Activated T-cell treated with anti-CD3 and anti-CD28 coated beads, Interleukin-2, amount 50 U/mL, for 4 hours (primary cell): ENCODE measurements around the gene SERPINB2. TPM values are rescaled to one million over a fixed set of nuclear protein-coding genes. Genes with fewer than 3 reads are reported as not detected.

Experiments
- ATAC-seq, 2 donors: fragments of 200-7000 bp; cut with Tn5 transposase; one replicate each; pipeline ENCODE4 v1.10.0; 2021
- DNase-seq: peaks from one replicate; pipeline ENCODE4 v3.0.0-alpha.2; 2020
- H3K27me3 Mint-ChIP-seq: one replicate; pipeline ENCODE4 v1.8.0; 2021; ENCODE audit warnings: low read depth, mixed read lengths
- H3K36me3 Mint-ChIP-seq: one replicate; pipeline ENCODE4 v1.8.0; 2022; ENCODE audit warnings: mixed read lengths; ENCODE audit not compliant: insufficient read depth
- H3K4me1 Mint-ChIP-seq: one replicate; pipeline ENCODE4 v1.8.0; 2021; ENCODE audit warnings: low read depth, mixed read lengths
- H3K4me3 Mint-ChIP-seq: one replicate; pipeline ENCODE4 v1.8.0; 2021; ENCODE audit warnings: mild to moderate bottlenecking, moderate library complexity, mixed read lengths
- H3K9me3 Mint-ChIP-seq: one replicate; pipeline ENCODE4 v1.8.0; 2021; ENCODE audit warnings: mixed read lengths
- total RNA-seq, 3 donors: library from RNA; stranded (reverse); gene quantifications; one replicate each; pipeline ENCODE4 v1.2.1, GENCODE V29; 2021

Gene SERPINB2
- total RNA-seq, 3 donors from 2014 or later = 0.78 to 1.5 (median 1.2) TPM

DNA sequence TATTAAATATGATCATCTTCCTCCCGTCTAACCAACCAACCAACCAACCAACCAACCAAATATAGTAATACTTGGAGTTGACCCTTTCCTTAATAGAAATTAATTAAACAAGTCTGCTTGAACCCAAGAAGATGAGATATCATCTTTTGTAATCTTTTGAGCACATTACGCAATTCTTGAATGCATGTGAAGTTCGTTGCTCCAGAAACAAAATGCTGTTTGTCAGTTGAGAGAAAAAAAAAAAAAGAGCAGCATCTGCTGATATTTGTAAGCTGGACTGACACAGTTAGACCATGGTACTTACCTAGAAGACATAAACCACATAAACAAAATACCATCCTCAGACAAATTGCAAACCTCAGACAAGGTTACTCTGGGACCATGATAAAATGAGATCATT lies 9.2 kb upstream of the SERPINB2 start:
- H3K4me1 Mint-ChIP-seq = peaks cover 9% of the 10 kb centered on the region
- H3K9me3 Mint-ChIP-seq = no peaks in the 10 kb centered on the region
- no peaks in the 10 kb centered on the region for H3K36me3 Mint-ChIP-seq
- no peak overlapping the region for H3K4me3 Mint-ChIP-seq
- no peak for DNase-seq
- no peak for ATAC-seq
- peaks cover 3% of the 10 kb centered on the region for H3K27me3 Mint-ChIP-seq

DNA sequence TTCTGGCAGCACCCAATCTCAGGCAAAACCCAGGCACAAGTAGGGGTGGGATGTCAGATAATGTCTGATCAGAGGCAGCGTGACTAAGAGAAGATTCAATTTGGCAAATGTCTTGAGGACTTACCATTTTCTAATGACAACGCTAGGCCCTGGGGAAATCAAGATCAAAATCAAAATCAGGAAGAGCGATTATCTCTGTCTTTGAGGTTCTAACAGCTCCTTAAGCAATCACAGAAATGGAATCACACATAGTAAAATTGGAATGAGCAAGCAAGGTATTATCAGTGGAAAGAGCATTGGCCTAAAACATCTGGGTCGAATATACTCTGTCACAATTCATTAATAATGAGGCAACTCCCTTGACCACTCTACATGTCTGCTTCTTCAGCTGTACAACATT lies 8.6 kb upstream of the SERPINB2 start:
- Mint-ChIP-seq H3K9me3 (no peaks in the 10 kb centered on the region), H3K4me3 (no peak overlapping the region), H3K4me1 (peaks cover 9% of the 10 kb centered on the region), H3K36me3 (no peaks in the 10 kb centered on the region), H3K27me3 (peaks cover 3% of the 10 kb centered on the region)
- ATAC-seq (no peak), DNase-seq (no peak)

DNA sequence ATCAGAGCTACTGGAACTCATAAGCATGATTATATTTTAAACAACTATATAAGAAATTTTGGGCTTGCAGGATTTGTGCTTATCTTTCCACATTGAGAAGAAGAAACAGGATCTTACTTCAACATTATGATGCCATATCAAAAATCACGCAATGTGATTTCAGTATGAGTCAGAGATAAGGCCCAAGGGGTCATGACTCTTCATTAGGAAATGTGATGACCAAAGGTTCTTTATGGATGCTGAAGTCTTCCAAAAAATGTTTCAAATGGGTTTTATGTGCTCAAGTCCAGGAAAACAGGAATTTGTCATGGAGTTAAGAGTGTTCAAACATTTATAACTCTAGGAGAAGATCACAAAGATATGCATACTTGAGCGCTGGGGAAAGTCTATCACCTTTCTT lies 7.8 kb upstream of the SERPINB2 start:
- peaks cover 7% of the 10 kb centered on the region for H3K27me3 Mint-ChIP-seq
- H3K36me3 Mint-ChIP-seq = no peaks in the 10 kb centered on the region
- H3K4me3 Mint-ChIP-seq = no peak overlapping the region
- no peaks in the 10 kb centered on the region for H3K9me3 Mint-ChIP-seq
- DNase-seq (no peak), ATAC-seq (no peak)
- H3K4me1 Mint-ChIP-seq = peaks cover 9% of the 10 kb centered on the region

DNA sequence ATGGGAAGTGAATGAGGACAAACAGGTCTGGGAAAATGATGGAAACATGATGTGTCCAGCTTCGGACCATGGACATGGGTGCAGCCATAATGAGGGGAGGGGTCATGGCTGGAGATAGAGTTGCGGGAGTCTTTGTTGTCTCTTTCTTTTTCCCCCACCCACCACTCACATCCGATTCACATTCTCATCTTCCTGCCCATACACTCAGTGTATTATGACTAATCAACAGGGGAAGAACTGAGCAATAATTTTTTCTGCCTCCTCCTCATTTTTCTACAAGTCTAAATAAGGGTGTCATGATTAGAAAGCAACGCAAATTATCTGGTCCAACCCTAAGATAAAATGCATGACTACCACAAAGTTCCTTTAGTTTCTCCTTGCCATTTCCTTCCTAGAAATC lies 5.7 kb upstream of the SERPINB2 start:
- ATAC-seq (peak; percentile 40 to 67), DNase-seq (no peak)
- Mint-ChIP-seq H3K4me3 (no peak overlapping the region), H3K4me1 (peaks cover 9% of the 10 kb centered on the region), H3K9me3 (no peaks in the 10 kb centered on the region), H3K36me3 (no peaks in the 10 kb centered on the region), H3K27me3 (peaks cover 15% of the 10 kb centered on the region)

DNA sequence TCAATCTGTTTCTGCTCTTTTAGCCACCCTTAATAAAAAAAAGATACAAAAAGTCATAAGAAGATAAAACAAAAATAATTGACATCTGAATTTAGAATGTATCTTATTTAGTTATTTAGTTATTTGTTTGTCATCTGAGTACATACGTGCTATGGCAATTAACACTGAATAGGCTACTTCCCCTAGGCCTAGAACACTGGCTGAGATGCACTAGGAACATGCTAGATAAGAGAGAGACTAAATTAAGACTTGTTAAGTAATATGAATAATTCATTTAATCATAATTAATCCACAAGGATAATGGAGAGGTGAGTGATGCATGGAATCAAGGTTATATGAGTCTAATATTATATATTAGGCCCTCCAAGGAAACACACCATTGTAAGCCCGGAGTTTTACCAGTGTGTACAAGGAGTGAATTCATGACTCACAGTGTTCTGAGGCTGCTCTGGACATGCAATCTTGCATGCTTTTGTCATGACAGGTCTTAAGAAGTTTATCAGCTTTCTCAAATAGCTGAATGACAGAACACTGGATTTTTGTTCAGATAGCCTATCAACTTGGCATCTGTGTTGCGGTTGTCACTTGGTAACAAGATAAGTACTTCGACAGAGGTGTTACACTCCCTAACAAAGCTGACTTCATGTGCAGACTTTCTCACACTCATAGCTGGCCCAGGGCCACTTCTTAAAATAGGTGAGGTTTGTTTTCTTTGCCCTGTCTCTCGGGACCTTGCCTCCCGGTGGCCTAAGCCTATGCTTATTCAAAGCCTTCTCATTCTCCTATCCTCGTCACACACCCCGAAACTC lies 5.0 kb upstream of the SERPINB2 start:
- no peaks in the 10 kb centered on the region for H3K9me3 Mint-ChIP-seq
- no peak overlapping the region for H3K4me3 Mint-ChIP-seq
- peaks cover 11% of the 10 kb centered on the region for H3K4me1 Mint-ChIP-seq
- H3K27me3 Mint-ChIP-seq = peaks cover 17% of the 10 kb centered on the region
- DNase-seq (no peak), ATAC-seq (peak in 1 of 2 donors; percentile 35)
- no peaks in the 10 kb centered on the region for H3K36me3 Mint-ChIP-seq

DNA sequence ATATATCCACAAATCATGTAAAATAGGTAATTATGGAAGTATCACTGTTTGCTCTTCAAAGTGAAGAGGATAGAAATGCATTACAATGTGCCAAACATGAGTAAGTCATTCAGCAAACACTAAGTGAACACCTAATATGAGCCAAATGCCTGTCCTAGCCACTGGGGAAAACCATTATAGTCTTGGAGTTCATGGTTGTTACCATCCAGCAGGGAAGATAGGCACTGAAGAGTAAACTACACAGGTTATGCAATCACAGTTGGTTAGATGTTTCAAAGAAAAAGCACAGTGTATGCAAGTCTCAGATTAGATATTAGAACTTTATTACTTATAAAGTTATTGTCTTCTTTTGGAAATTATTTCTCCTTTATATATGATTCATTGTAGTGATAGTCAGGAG lies 3.9 kb upstream of the SERPINB2 start:
- Mint-ChIP-seq H3K4me1 (peaks cover 13% of the 10 kb centered on the region), H3K9me3 (no peaks in the 10 kb centered on the region), H3K4me3 (no peak overlapping the region), H3K36me3 (no peaks in the 10 kb centered on the region), H3K27me3 (peaks cover 15% of the 10 kb centered on the region)
- DNase-seq (no peak), ATAC-seq (no peak)

DNA sequence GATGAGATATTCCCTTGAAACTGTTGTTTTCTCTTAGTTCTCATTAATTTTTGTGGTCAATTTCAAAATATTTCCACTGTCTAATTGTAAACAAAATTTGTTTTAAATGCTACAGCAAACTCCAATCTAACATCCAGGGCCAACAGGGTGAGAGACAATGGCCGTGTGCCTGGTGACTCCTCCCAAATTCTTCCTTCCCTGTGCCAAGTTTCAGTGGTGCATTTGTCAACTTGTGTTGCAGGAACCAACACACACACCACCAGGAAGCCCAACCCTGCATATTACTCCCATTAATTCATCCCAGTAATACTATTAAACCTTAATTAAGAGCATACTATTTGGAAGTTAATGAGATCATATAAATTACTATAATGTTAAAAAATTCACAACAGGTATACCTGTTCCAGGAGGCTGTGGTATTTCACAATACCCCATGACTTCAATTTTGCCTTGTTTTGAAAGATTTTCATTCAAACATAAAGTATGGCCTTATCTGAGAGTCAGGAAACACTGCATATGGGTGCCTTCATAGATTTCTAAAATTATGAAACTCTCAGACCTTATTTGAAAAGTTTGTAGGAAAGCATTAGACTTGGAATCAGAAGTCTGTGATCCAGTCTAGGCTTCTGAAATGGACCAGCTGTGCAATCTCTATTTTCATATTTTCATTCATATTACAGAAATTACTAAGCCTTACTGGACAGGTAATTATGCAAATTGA lies 1.1 kb downstream of the SERPINB2 start:
- no peak for DNase-seq
- H3K4me3 Mint-ChIP-seq = no peak overlapping the region
- ATAC-seq = no peak
- H3K27me3 Mint-ChIP-seq = peaks cover 18% of the 10 kb centered on the region
- peaks cover 4% of the 10 kb centered on the region for H3K4me1 Mint-ChIP-seq
- H3K36me3 Mint-ChIP-seq = no peaks in the 10 kb centered on the region
- no peaks in the 10 kb centered on the region for H3K9me3 Mint-ChIP-seq

DNA sequence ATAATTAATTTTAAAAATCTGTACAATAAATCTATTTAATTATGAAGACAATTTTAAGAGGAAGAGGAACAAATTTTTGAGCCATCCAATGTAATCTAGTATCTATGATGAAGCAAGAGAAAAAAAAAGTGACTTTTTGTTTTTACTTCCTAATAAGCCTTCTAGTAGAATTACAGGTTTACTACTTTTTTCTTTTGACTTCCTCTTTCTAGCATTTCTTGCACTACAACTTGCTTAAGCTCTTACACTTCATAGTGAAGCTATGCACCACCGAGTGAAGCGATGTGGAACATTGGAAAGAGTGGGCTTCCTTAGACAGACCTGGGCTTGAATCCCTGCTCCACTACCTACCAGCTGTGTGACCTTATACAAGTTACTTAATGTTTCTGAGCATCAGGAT lies 2.1 kb downstream of the SERPINB2 start:
- Mint-ChIP-seq H3K9me3 (no peaks in the 10 kb centered on the region), H3K36me3 (no peaks in the 10 kb centered on the region), H3K4me1 (peaks cover 4% of the 10 kb centered on the region), H3K4me3 (no peak overlapping the region), H3K27me3 (peaks cover 15% of the 10 kb centered on the region)
- ATAC-seq (no peak), DNase-seq (no peak)

DNA sequence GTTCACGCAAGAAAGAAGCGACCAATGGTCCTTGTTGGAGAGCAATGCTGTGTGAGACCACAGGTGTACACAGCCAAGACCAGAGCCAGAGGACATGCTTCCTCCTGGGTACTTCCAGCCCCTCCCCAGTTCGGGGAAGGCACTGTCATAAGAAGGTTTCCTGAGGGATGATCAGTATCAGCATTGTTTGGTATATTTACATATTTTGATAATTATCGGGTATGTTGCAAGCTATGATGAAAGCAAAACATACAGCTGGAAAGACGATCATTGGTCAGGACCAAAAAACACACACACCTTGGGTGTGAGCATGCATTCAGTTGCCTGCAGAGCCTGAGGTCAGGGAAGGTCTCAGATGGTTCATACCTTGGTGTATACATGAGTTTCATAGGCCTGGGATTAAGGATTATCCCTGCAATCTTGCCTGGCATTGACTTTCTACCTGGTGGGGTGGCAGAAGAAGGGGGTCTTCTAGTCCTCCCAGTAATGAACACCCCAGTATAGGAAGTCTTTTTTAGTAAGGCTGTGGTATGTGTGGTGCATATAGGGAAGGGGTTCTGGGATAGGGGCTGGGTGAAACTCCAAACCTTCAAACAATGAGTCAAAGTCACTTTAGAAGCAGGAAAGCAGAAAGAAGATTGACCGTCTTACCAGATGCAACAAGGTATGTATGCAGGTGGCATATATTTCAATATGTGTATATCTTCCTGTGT lies 2.9 kb downstream of the SERPINB2 start:
- no peaks in the 10 kb centered on the region for H3K9me3 Mint-ChIP-seq
- H3K36me3 Mint-ChIP-seq = no peaks in the 10 kb centered on the region
- DNase-seq (no peak), ATAC-seq (no peak)
- H3K4me3 Mint-ChIP-seq = no peak overlapping the region
- peaks cover 12% of the 10 kb centered on the region for H3K27me3 Mint-ChIP-seq
- H3K4me1 Mint-ChIP-seq = peaks cover 4% of the 10 kb centered on the region

DNA sequence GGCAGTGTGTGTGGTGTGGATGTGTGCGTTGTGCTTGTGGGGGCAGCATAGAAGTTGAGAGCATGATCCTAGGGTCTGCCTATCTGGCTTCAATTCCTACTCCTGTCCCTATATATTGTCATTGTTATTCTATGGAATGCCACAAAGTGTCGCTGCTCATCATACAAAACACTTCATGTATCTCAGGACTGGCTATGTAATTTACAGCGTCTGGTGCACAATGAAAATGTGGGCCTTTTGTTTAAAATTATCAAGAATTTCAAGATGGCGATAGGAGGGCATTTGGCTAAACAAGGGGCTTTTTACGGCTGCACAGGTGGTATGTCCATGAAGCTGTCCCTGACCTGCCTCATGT lies 3.4 kb downstream of the SERPINB2 start:
- no peaks in the 10 kb centered on the region for H3K36me3 Mint-ChIP-seq
- H3K27me3 Mint-ChIP-seq = peaks cover 9% of the 10 kb centered on the region
- ATAC-seq (peak in 1 of 2 donors; percentile 37), DNase-seq (no peak)
- no peaks in the 10 kb centered on the region for H3K9me3 Mint-ChIP-seq
- H3K4me3 Mint-ChIP-seq = no peak overlapping the region
- peaks cover 4% of the 10 kb centered on the region for H3K4me1 Mint-ChIP-seq

DNA sequence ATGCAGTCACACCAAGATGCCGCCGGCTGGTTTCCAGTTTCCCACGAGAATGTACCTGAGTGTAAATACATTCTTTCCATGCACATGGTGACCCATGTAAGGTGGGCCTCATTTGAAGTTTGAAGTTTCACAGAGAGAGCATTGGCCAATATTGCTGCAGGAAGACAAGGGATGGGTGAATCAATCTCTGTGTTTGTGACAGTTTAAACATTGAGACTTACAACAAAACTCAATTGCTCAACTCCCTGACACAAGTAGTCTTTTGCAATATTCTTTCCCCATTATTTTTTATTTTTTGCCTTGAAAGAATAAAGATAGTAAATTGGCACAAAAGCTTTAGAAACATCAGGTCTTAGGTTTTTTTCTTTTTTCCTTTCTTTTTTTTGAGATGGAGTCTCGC lies 5.1 kb downstream of the SERPINB2 start:
- Mint-ChIP-seq H3K27me3 (peaks cover 8% of the 10 kb centered on the region), H3K4me3 (no peak overlapping the region), H3K9me3 (no peaks in the 10 kb centered on the region), H3K4me1 (peaks cover 1% of the 10 kb centered on the region), H3K36me3 (no peaks in the 10 kb centered on the region)
- no peak for DNase-seq
- ATAC-seq = no peak

DNA sequence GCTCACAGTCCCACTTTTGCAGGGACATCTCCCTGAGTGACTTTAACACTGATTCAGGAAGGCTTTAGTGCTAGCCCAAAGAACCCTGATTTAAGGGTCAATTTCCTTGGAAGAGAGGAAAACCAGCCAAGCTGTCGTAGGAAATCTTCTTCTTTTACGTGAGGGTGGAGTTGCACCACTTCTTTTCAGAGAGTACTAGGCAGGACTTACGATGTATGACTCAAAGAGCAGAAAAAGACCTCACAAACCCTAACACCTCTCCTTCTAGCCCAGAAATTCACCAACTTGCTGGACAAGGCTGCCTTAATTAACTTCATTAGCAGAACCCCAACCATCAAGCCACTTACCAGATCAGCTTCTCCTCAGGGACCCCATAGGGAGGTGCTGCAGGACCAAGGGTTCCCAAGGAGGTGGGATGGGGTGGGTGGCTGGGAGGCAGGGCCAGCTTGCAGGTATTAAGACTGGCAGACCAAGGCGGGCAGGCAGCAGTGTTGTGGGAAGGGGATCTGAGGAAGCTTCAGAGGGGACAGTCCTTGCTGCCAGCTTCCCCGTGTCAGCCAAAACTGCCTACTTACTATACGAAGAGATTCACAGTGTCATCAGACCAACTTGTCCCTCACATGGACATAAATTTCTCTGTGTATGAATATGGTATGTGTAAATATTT lies 6.7 kb downstream of the SERPINB2 start:
- DNase-seq (no peak), ATAC-seq (no peak)
- peaks cover 11% of the 10 kb centered on the region for H3K27me3 Mint-ChIP-seq
- H3K4me3 Mint-ChIP-seq = no peak overlapping the region
- no peaks in the 10 kb centered on the region for H3K4me1 Mint-ChIP-seq
- H3K9me3 Mint-ChIP-seq = no peaks in the 10 kb centered on the region
- H3K36me3 Mint-ChIP-seq = no peaks in the 10 kb centered on the region

DNA sequence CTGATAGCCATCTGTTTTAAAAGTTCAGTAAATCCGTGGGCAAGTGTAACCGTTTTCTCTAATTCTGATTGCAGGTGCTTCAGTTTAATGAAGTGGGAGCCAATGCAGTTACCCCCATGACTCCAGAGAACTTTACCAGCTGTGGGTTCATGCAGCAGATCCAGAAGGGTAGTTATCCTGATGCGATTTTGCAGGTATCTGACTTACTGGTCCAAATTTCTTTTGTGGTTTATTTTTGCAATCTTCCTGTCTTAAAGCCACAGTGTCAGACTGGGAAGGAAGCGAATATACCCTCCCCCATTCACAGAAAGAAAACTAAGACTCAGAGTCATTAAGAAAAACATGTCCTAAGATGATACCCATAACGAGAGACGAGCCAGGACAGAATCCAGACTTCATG lies 7.7 kb downstream of the SERPINB2 start:
- Mint-ChIP-seq H3K4me1 (no peaks in the 10 kb centered on the region), H3K27me3 (peaks cover 9% of the 10 kb centered on the region), H3K4me3 (no peak overlapping the region), H3K9me3 (no peaks in the 10 kb centered on the region), H3K36me3 (no peaks in the 10 kb centered on the region)
- no peak for DNase-seq
- ATAC-seq = no peak

DNA sequence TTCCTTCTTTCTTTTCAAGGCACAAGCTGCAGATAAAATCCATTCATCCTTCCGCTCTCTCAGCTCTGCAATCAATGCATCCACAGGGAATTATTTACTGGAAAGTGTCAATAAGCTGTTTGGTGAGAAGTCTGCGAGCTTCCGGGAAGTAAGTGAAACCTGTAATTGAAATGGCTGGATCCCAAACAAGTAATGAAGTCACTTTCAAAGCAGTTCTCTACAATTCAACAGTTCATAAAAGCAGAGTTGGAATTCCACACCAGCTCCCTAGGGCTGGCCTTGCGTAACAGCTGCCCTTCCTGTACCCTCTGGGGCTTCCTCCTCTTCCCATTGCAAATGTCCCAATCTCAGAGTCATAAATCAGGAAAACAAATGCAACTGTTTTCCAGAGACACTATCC lies 9.6 kb downstream of the SERPINB2 start:
- Mint-ChIP-seq H3K36me3 (no peaks in the 10 kb centered on the region), H3K4me3 (no peak overlapping the region), H3K9me3 (no peaks in the 10 kb centered on the region), H3K27me3 (peaks cover 10% of the 10 kb centered on the region), H3K4me1 (no peaks in the 10 kb centered on the region)
- ATAC-seq (no peak), DNase-seq (no peak)
